Measurements from ENCODE around the gene DNAH6.

Gene DNAH6

DNA sequence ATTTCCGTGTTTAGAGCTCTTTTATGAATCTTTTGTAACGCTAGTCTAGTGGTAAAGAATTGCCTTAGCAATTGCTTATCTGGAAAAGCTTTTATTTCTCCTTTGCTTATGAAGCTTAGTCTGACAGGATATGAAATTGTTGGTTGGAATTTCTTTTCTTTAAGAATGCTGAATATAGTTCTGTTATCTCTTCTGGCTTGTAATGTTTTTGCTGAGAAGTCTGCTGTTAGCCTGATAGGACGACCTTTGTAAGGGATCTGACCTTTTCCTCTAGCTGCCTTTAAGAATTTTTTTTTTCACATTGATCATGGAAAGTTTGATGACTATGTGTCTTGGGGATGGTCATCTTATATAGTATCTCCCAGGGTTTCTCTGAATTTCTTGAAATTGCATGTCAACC is 263.5 kb downstream of the DNAH6 start:
- Mint-ChIP-seq H3K4me1 (ENCODE audit: low read depth) (peaks cover 65% of the 10 kb centered on the region), H3K27ac (peak overlapping the region; percentile 56), H3K4me3 (peak overlapping the region; percentile 60), H3K27me3 (ENCODE audit: low read depth) (peaks cover 2% of the 10 kb centered on the region), H3K36me3 (ENCODE audit: low read depth) (peaks cover 34% of the 10 kb centered on the region), H3K9me3 (peaks cover 62% of the 10 kb centered on the region)
- no peak for DNase-seq (ENCODE audit: low spot score)

GRCh38 chr2:84781942-84782716 is 265.8 kb downstream of the DNAH6 start:
- no peaks in the 10 kb centered on the region for H3K27me3 Mint-ChIP-seq (ENCODE audit: low read depth)
- peaks cover 40% of the 10 kb centered on the region for H3K9me3 Mint-ChIP-seq
- DNase-seq (ENCODE audit: low spot score) = peak; percentile 66
- peak overlapping the region; percentile 72 for H3K4me3 Mint-ChIP-seq
- H3K27ac Mint-ChIP-seq = peak overlapping the region; percentile 91
- H3K36me3 Mint-ChIP-seq (ENCODE audit: low read depth) = peaks cover 32% of the 10 kb centered on the region
- peaks cover 70% of the 10 kb centered on the region for H3K4me1 Mint-ChIP-seq (ENCODE audit: low read depth)

DNA sequence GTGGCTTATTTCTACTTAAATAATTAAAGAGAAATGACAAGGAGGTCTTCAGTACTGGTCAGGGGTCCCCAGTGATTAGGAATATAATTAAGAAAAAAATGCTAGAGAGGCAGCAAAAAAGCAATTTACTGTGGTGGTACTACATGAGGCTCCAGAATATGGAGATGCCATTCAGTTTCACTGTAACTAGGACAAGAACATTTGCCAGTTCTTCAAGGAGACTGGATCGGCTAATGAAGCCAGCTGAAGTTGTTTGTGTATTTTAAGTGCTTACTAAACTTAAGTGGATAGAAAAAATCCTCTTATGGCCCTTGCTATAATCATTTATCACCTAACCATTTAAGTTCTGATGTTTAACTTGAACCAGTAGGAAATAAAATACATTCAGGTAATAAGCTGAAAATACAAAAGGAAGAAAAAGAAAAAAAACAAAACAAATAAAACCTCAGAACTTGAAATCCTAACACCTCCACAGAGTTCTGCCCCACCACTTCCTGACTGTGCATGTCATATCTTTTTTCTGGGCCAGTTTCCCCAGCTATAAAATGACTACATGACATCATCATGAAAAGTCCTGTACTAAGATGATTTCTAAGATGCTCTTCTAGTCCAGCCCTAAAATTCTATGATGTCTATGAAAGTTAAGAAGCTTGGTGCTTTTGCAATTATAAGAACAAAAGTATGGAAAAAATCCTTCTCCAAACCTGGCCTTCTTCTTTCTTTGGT is 266.6 kb downstream of the DNAH6 start:
- Mint-ChIP-seq H3K36me3 (ENCODE audit: low read depth) (peaks cover 27% of the 10 kb centered on the region), H3K4me3 (peak overlapping the region; percentile 72), H3K27me3 (ENCODE audit: low read depth) (no peaks in the 10 kb centered on the region), H3K27ac (peak overlapping the region; percentile 91), H3K4me1 (ENCODE audit: low read depth) (peaks cover 73% of the 10 kb centered on the region), H3K9me3 (peaks cover 37% of the 10 kb centered on the region)
- DNase-seq (ENCODE audit: low spot score) = peak; percentile 38

DNA sequence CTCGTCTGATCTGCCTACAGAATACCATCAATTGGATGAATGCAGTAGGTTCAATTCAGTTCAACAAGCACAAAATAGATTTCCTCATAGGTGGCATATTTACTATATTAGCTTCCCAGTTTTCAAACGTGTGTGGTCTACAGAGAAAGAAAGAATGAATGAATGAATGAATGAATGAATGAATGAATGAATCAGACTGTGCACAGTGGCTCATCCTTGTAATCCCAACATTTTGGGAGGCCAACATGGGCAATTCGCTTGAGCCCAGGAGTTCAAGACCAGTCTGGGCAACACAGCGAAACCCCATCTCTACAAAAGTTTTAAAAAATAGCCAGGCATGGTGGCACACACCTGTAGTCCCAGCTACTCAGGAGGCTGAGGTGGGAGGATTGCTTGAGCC is 269.7 kb downstream of the DNAH6 start:
- DNase-seq (ENCODE audit: low spot score) = no peak
- Mint-ChIP-seq H3K27ac (no peak overlapping the region), H3K4me3 (no peak overlapping the region), H3K27me3 (ENCODE audit: low read depth) (no peaks in the 10 kb centered on the region), H3K36me3 (ENCODE audit: low read depth) (peaks cover 16% of the 10 kb centered on the region), H3K4me1 (ENCODE audit: low read depth) (peaks cover 45% of the 10 kb centered on the region), H3K9me3 (peaks cover 14% of the 10 kb centered on the region)

GRCh38 chr2:84786601-84787000 is 270.3 kb downstream of the DNAH6 start:
- Mint-ChIP-seq H3K27me3 (ENCODE audit: low read depth) (no peaks in the 10 kb centered on the region), H3K4me3 (no peak overlapping the region), H3K4me1 (ENCODE audit: low read depth) (peaks cover 38% of the 10 kb centered on the region), H3K9me3 (peaks cover 8% of the 10 kb centered on the region), H3K27ac (no peak overlapping the region), H3K36me3 (ENCODE audit: low read depth) (peaks cover 10% of the 10 kb centered on the region)
- no peak for DNase-seq (ENCODE audit: low spot score)

DNA sequence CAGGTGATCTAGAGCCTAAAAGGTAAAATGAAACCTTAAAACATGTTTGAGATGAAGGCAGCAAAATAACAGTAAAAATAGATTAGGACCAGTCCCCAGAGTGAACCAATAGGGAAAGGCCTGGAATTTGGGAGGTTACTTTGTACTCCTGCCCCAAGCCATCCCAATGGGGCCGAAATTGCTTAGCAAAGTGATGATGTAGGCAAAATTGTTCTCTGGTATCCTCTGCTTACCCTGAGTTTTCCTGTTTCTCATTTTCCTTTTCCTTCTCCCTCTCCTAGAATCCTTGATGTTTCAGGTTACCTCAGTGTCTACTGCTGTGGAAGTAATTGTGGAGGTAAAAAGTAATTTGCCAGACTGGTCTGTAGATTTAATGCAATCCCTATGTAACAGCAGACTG is 271.7 kb downstream of the DNAH6 start:
- H3K27ac Mint-ChIP-seq = no peak overlapping the region

GRCh38 chr2:84788498-84788897 is 272.2 kb downstream of the DNAH6 start:
- peaks cover 10% of the 10 kb centered on the region for H3K36me3 Mint-ChIP-seq (ENCODE audit: low read depth)
- peaks cover 20% of the 10 kb centered on the region for H3K4me1 Mint-ChIP-seq (ENCODE audit: low read depth)
- no peaks in the 10 kb centered on the region for H3K27me3 Mint-ChIP-seq (ENCODE audit: low read depth)
- no peak overlapping the region for H3K4me3 Mint-ChIP-seq
- peaks cover 17% of the 10 kb centered on the region for H3K9me3 Mint-ChIP-seq
- no peak for DNase-seq (ENCODE audit: low spot score)
- H3K27ac Mint-ChIP-seq = no peak overlapping the region

More for the DNA sequence above, 271.7 kb downstream of the DNAH6 start:
- peaks cover 10% of the 10 kb centered on the region for H3K36me3 Mint-ChIP-seq (ENCODE audit: low read depth)
- peaks cover 15% of the 10 kb centered on the region for H3K9me3 Mint-ChIP-seq
- H3K27me3 Mint-ChIP-seq (ENCODE audit: low read depth) = no peaks in the 10 kb centered on the region
- no peak overlapping the region for H3K4me3 Mint-ChIP-seq
- DNase-seq (ENCODE audit: low spot score) = no peak
- peaks cover 24% of the 10 kb centered on the region for H3K4me1 Mint-ChIP-seq (ENCODE audit: low read depth)

DNA sequence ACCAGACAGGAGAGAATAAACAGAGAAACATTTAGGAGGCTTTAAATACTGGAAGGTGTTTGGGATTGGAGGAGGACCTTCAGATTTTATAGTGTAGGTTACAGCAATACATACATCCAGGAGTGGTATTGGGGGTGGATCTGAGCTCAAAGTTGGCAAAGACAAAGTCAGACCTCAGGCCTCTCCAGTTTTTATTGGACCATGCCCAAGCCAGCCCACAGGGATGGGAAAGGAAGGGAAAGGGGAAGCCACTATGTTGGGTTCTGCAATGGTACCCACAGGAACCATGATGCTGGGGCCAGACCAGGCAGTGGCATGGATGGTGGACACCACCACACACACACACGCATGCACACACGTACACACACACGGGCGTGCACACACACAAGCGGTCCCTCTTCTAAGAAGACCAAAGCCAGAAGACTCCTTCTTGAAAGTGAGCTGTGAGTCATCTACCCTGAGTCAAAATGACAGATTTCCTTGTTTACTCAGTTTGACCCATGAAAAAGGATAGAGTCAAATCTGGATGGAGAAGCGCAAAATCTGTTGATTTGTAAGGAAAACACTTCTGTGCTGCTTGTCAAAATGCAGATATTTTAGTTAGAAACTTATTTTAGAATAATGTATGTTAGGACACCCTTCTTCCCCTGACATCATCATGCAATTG is 276.7 kb downstream of the DNAH6 start:
- Mint-ChIP-seq H3K27ac (no peak overlapping the region), H3K36me3 (ENCODE audit: low read depth) (peaks cover 5% of the 10 kb centered on the region), H3K9me3 (peaks cover 15% of the 10 kb centered on the region), H3K4me1 (ENCODE audit: low read depth) (peaks cover 2% of the 10 kb centered on the region), H3K27me3 (ENCODE audit: low read depth) (no peaks in the 10 kb centered on the region), H3K4me3 (no peak overlapping the region)
- no peak for DNase-seq (ENCODE audit: low spot score)

- H3K36me3 Mint-ChIP-seq (ENCODE audit: low read depth) = peaks cover 5% of the 10 kb centered on the region
- H3K9me3 Mint-ChIP-seq = peaks cover 15% of the 10 kb centered on the region
- no peak for DNase-seq (ENCODE audit: low spot score)
- no peak overlapping the region for H3K4me3 Mint-ChIP-seq
- H3K4me1 Mint-ChIP-seq (ENCODE audit: low read depth) = peaks cover 2% of the 10 kb centered on the region
- H3K27me3 Mint-ChIP-seq (ENCODE audit: low read depth) = no peaks in the 10 kb centered on the region
- no peak overlapping the region for H3K27ac Mint-ChIP-seq
These were observed 277.3 kb downstream of the DNAH6 start for GRCh38 chr2:84793641-84794040.

DNA sequence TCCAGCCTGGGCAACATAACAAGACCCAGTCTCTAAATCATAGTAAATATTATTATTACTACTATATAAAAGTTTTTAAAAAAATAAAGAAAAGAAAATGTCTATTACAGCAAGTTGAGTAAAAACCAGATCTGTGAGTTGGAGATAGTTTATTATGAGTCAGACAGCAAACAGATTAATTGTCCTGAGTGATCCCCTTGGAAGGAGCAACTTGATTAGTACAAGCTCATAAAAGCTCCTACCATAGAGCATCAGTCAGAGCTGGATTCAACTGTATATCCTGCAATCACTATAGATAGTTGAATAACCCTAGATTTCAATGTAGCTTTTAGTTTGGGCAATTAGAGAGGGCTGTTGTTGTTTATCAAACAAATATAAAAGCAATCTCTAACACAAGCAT is 280.5 kb downstream of the DNAH6 start:
- Mint-ChIP-seq H3K9me3 (peaks cover 15% of the 10 kb centered on the region), H3K4me3 (no peak overlapping the region), H3K27me3 (ENCODE audit: low read depth) (no peaks in the 10 kb centered on the region), H3K4me1 (ENCODE audit: low read depth) (peaks cover 9% of the 10 kb centered on the region), H3K36me3 (ENCODE audit: low read depth) (peaks cover 5% of the 10 kb centered on the region), H3K27ac (no peak overlapping the region)
- no peak for DNase-seq (ENCODE audit: low spot score)

DNA sequence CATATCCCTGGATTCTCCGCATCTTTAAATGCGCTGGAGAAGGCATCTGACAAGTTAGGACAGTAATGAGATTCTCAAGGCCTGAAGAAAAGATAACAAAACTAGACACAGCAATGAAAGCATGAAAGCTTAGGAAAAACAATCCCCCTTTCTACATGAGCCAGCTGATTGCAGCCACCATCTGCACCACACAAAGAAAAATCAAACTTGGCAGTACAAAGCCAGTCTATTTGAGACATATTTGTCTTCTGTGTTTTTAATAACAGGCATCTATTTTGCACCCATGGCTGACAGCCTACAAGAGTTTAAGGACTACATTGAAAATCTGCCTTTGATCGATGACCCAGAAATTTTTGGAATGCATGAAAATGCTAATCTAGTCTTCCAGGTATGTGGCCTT is 281.0 kb downstream of the DNAH6 start:
- DNase-seq (ENCODE audit: low spot score) = no peak
- no peak overlapping the region for H3K27ac Mint-ChIP-seq
- no peak overlapping the region for H3K4me3 Mint-ChIP-seq
- H3K36me3 Mint-ChIP-seq (ENCODE audit: low read depth) = peaks cover 9% of the 10 kb centered on the region
- peaks cover 12% of the 10 kb centered on the region for H3K4me1 Mint-ChIP-seq (ENCODE audit: low read depth)
- H3K27me3 Mint-ChIP-seq (ENCODE audit: low read depth) = no peaks in the 10 kb centered on the region
- H3K9me3 Mint-ChIP-seq = peaks cover 16% of the 10 kb centered on the region

DNA sequence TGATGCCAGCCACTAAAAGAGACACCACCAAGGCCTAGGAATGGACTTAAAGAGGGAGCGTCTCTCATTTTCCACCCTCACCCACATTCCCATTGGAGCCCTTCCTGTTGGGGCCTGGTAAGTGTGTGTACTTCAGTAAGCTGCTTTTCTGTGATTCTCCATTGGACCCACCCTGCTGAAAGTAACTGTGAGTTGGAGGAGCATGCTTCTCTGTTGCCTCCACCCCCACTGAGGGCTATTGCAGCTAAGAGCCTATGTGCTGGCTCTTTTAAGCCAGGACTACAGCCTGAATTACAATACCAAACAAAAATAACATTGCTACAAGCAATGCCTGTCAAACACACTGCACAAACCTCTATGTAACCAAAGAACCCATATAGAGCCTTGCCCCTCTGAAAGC is 283.5 kb downstream of the DNAH6 start:
- no peak for DNase-seq (ENCODE audit: low spot score)
- Mint-ChIP-seq H3K27ac (peak overlapping the region; percentile 8), H3K9me3 (peaks cover 14% of the 10 kb centered on the region), H3K36me3 (ENCODE audit: low read depth) (peaks cover 6% of the 10 kb centered on the region), H3K4me3 (peak overlapping the region; percentile 52), H3K4me1 (ENCODE audit: low read depth) (peaks cover 14% of the 10 kb centered on the region), H3K27me3 (ENCODE audit: low read depth) (no peaks in the 10 kb centered on the region)

- no peak for DNase-seq (ENCODE audit: low spot score)
- Mint-ChIP-seq H3K4me1 (ENCODE audit: low read depth) (peaks cover 14% of the 10 kb centered on the region), H3K27me3 (ENCODE audit: low read depth) (no peaks in the 10 kb centered on the region), H3K4me3 (peak overlapping the region; percentile 52), H3K27ac (peak overlapping the region; percentile 8), H3K36me3 (ENCODE audit: low read depth) (peaks cover 6% of the 10 kb centered on the region), H3K9me3 (peaks cover 14% of the 10 kb centered on the region)
These were observed 284.0 kb downstream of the DNAH6 start for GRCh38 chr2:84800194-84800805.

GRCh38 chr2:84801811-84802210 is 285.5 kb downstream of the DNAH6 start:
- peaks cover 6% of the 10 kb centered on the region for H3K36me3 Mint-ChIP-seq (ENCODE audit: low read depth)
- DNase-seq (ENCODE audit: low spot score) = no peak
- H3K27ac Mint-ChIP-seq = no peak overlapping the region
- peaks cover 14% of the 10 kb centered on the region for H3K9me3 Mint-ChIP-seq
- no peaks in the 10 kb centered on the region for H3K27me3 Mint-ChIP-seq (ENCODE audit: low read depth)
- H3K4me3 Mint-ChIP-seq = no peak overlapping the region
- H3K4me1 Mint-ChIP-seq (ENCODE audit: low read depth) = peaks cover 14% of the 10 kb centered on the region

Measured in T-helper 2 cell treated with Interferon-gamma antibody and Interleukin-4, amounts not matched to agents 5 μg/mL and 100 μg/mL, for 36 hours (primary cell).